H1 (cell line): ENCODE measurements around the gene TEN1. TPM values are rescaled to one million over a fixed set of nuclear protein-coding genes. Genes with fewer than 3 reads are reported as not detected.
"Not testable (repeated sequence)": the region's sequence is repeated elsewhere in the genome, so short reads cannot be mapped to it uniquely, and the experiment has no call there.

ENCODE experiments used
- CTCF ChIA-PET: fragments of 300-600 bp; sonication (Branson Sonifier 250); formaldehyde crosslinking; loops from one replicate; lab custom pipeline; 2021; ENCODE audit not compliant: partially characterized antibody; lab: Charles Lee
- POLR2A ChIA-PET: fragments of 300-600 bp; sonication (Branson Sonifier 250); formaldehyde crosslinking; loops from one replicate; lab custom pipeline; 2021; ENCODE audit warnings: inconsistent platforms; ENCODE audit not compliant: partially characterized antibody; lab: Charles Lee
- DNase-seq, 2 experiments: peaks; one replicate each; pipeline versions ENCODE4 v3.0.0 to v3.0.0-alpha.2; 2010 to 2022; ENCODE audit warnings: low spot score in 2 of 2, low read depth in 1 of 2, mixed read lengths in 1 of 2
- FAIRE-seq: peaks from 2 replicates; lab custom pipeline; 2011; peaks lifted over from hg19 to GRCh38; lab: Jason Lieb, UNC
- H2AFZ ChIP-seq: 2 replicates; pipeline ENCODE4 v1.8.1; 2012; ENCODE audit warnings: low read length, inconsistent platforms
- H2AK5ac ChIP-seq: 2 replicates; pipeline ENCODE4 v1.6.1; 2013; ENCODE audit warnings: low read depth, low read length
- H2BK120ac ChIP-seq: replicated peaks from 2 replicates; pipeline ENCODE3; 2013; ENCODE audit warnings: low read depth, low read length, inconsistent platforms
- H2BK12ac ChIP-seq: 2 replicates; pipeline ENCODE4 v1.6.1; 2013; ENCODE audit warnings: low read depth, low read length
- H2BK15ac ChIP-seq: 2 replicates; pipeline ENCODE4 v1.6.1; 2013; ENCODE audit warnings: low read length
- H2BK20ac ChIP-seq: 2 replicates; pipeline ENCODE4 v1.6.1; 2013; ENCODE audit warnings: low read length
- H2BK5ac ChIP-seq: 2 replicates; pipeline ENCODE4 v1.6.1; 2013; ENCODE audit warnings: low read depth, low read length
- H3K14ac ChIP-seq: 2 replicates; pipeline ENCODE4 v1.6.1; 2013; ENCODE audit warnings: inconsistent platforms; ENCODE audit not compliant: insufficient read length
- H3K18ac ChIP-seq: 2 replicates; pipeline ENCODE4 v1.6.1; 2013; ENCODE audit warnings: low read length; ENCODE audit errors: extremely low read depth
- H3K23ac ChIP-seq: 2 replicates; pipeline ENCODE4 v1.6.1; 2013; ENCODE audit warnings: inconsistent platforms; ENCODE audit not compliant: insufficient read length
- H3K23me2 ChIP-seq: 2 replicates; pipeline ENCODE4 v1.6.1; 2013; ENCODE audit warnings: low read depth, low read length
- H3K27ac ChIP-seq: 2 replicates; pipeline ENCODE4 v1.6.1; 2011; ENCODE audit warnings: low read depth, low read length, inconsistent platforms
- H3K27me3 ChIP-seq, 4 experiments: replicated peaks in 1 of 4; 1 replicate in 1 of 4; 2 replicates in 3 of 4; pipeline versions ENCODE4 v1.6.1 to v1.8.1; 2011 to 2013; ENCODE audit warnings: low read length in 3 of 4, mild to moderate bottlenecking in 3 of 4, inconsistent platforms in 2 of 4, mixed read lengths in 2 of 4, moderate library complexity in 1 of 4; ENCODE audit not compliant: control insufficient read depth in 3 of 4, insufficient read depth in 3 of 4; ENCODE audit errors: extremely low read depth in 1 of 4
- H3K36me3 ChIP-seq, 4 experiments: 2 replicates each; pipeline versions ENCODE4 v1.6.1 to v1.8.1; 2011 to 2013; ENCODE audit warnings: mild to moderate bottlenecking in 4 of 4, low read length in 3 of 4, moderate library complexity in 2 of 4, control low read depth in 1 of 4, inconsistent platforms in 1 of 4; ENCODE audit not compliant: insufficient read depth in 4 of 4, control insufficient read depth in 2 of 4
- H3K4ac ChIP-seq: replicated peaks from 2 replicates; pipeline ENCODE3; 2013; ENCODE audit warnings: low read length, low read depth, mixed read lengths, inconsistent platforms; ENCODE audit not compliant: insufficient read length
- H3K4me1 ChIP-seq, 4 experiments: replicated peaks in 1 of 4; 1 replicate in 1 of 4; 2 replicates in 3 of 4; pipeline versions ENCODE4 v1.6.1 to v1.8.1; 2011 to 2013; ENCODE audit warnings: low read length in 3 of 4, inconsistent platforms in 2 of 4, mixed read lengths in 1 of 4; ENCODE audit not compliant: insufficient read depth in 4 of 4, control insufficient read depth in 3 of 4
- H3K4me2 ChIP-seq, 2 experiments: 2 replicates each; pipeline versions ENCODE4 v1.6.1 to v1.8.1; 2011 to 2013; ENCODE audit warnings: low read depth in 2 of 2, low read length in 2 of 2, control low read depth in 1 of 2, inconsistent platforms in 1 of 2, mild to moderate bottlenecking in 1 of 2; ENCODE audit not compliant: insufficient read depth in 1 of 2
- H3K4me3 ChIP-seq, 4 experiments: fragments of 200-600, 300-600 bp in 1 of 4; sonication (generic), shearing (Covaris generic), sonication (Bioruptor Twin) in 1 of 4; 2 replicates each; pipeline versions ENCODE4 v1.5.1 to v1.8.1; 2011 to 2016; ENCODE audit warnings: low read length in 4 of 4, low read depth in 3 of 4, control low read depth in 2 of 4, inconsistent platforms in 2 of 4, mild to moderate bottlenecking in 2 of 4, mixed read lengths in 1 of 4, moderate library complexity in 1 of 4; ENCODE audit not compliant: insufficient read depth in 2 of 4; ENCODE audit errors: extremely low read depth in 1 of 4
- H3K56ac ChIP-seq: replicated peaks from 2 replicates; pipeline ENCODE3; 2013; ENCODE audit warnings: low read depth, mild to moderate bottlenecking, mixed read lengths, low read length, inconsistent platforms; ENCODE audit not compliant: insufficient read length
- H3K79me1 ChIP-seq: 2 replicates; pipeline ENCODE4 v1.6.1; 2013; ENCODE audit warnings: low read depth, low read length, control low read depth
- H3K79me2 ChIP-seq, 2 experiments: 2 replicates each; pipeline versions ENCODE4 v1.6.1 to v1.8.1; 2012 to 2013; ENCODE audit warnings: low read length in 2 of 2, mild to moderate bottlenecking in 2 of 2, inconsistent platforms in 1 of 2; ENCODE audit not compliant: insufficient read depth in 2 of 2, control insufficient read depth in 1 of 2
- H3K9ac ChIP-seq, 4 experiments: replicated peaks in 1 of 4; 1 replicate in 1 of 4; 2 replicates in 3 of 4; pipeline versions ENCODE4 v1.6.1 to v1.8.1; 2011 to 2013; ENCODE audit warnings: low read depth in 3 of 4, low read length in 3 of 4, control low read depth in 2 of 4, mild to moderate bottlenecking in 2 of 4, moderate library complexity in 2 of 4, inconsistent platforms in 1 of 4; ENCODE audit errors: extremely low read depth in 1 of 4
- H3K9me3 ChIP-seq, 2 experiments: 2 replicates each; pipeline versions ENCODE4 v1.6.1 to v1.8.1; 2012 to 2013; ENCODE audit warnings: mild to moderate bottlenecking in 2 of 2, moderate library complexity in 2 of 2, control low read depth in 1 of 2, inconsistent platforms in 1 of 2, low read depth in 1 of 2, low read length in 1 of 2, mixed read lengths in 1 of 2; ENCODE audit not compliant: insufficient read depth in 2 of 2
- H4K20me1 ChIP-seq, 2 experiments: replicated peaks in 1 of 2; 2 replicates each; pipeline versions ENCODE3 to v1.8.1; 2011 to 2013; ENCODE audit warnings: inconsistent platforms in 2 of 2, low read length in 2 of 2, mild to moderate bottlenecking in 1 of 2; ENCODE audit not compliant: insufficient read depth in 2 of 2, control insufficient read depth in 1 of 2
- H4K5ac ChIP-seq: 2 replicates; pipeline ENCODE4 v1.6.1; 2013; ENCODE audit warnings: low read length, low read depth, mixed read lengths, inconsistent platforms; ENCODE audit not compliant: insufficient read length
- H4K8ac ChIP-seq: 2 replicates; pipeline ENCODE4 v1.8.0; 2013; ENCODE audit warnings: mild to moderate bottlenecking, moderate library complexity, low read length, inconsistent platforms; ENCODE audit not compliant: insufficient read depth; ENCODE audit errors: extremely low read depth
- H4K91ac ChIP-seq: replicated peaks from 2 replicates; pipeline ENCODE3; 2013; ENCODE audit warnings: low read length, mixed read lengths, inconsistent platforms; ENCODE audit not compliant: insufficient read length
- WGBS, 2 experiments: shearing (Covaris generic) in 1 of 2; methylation state at CpG; one replicate each; pipeline versions ENCODE4 v1.1.6 to v1.1.7; 2013 to 2015; ENCODE audit warnings: low lambda C conversion rate in 2 of 2, mixed read lengths in 2 of 2, inconsistent platforms in 1 of 2, low coverage in 1 of 2, missing lambda C conversion rate in 1 of 2; ENCODE audit not compliant: insufficient replicate concordance in 2 of 2, insufficient coverage in 1 of 2, insufficient read length in 1 of 2; ENCODE audit errors: extremely low coverage in 1 of 2, missing lambda C conversion rate in 1 of 2; 5-methylcytosine and 5-hydroxymethylcytosine counted together
- polyA plus RNA-seq, 7 experiments: library from polyadenylated mRNA; depleted of rRNA in 3 of 7; stranded (reverse) in 5 of 7; unstranded in 2 of 7; fragments of >200 nt in 5 of 7; fragments of 200-250 nt in 2 of 7; gene quantifications; 1 replicate in 5 of 7; 2 replicates in 1 of 7; 4 replicates in 1 of 7; pipeline versions ENCODE4 v1.2.1 to v1.2.3, GENCODE V29; 2011 to 2013; ENCODE audit warnings: missing spikeins in 2 of 7, mixed read lengths in 2 of 7
- total RNA-seq: library from RNA; stranded (reverse); fragmentation: NEBNext Ultra II Directional; extraction: Animal tissue kit (Norgen Biotek cat#: 25700); gene quantifications from 2 replicates; pipeline ENCODE4 v1.2.1, GENCODE V29; 2021

TEN1 gene
- total and polyA plus RNA-seq, 2 of the 8 experiments (the other 6 are each of a cell fraction or from before 2014, with no cell fraction given): 15.9 to 18.7 TPM

DNA sequence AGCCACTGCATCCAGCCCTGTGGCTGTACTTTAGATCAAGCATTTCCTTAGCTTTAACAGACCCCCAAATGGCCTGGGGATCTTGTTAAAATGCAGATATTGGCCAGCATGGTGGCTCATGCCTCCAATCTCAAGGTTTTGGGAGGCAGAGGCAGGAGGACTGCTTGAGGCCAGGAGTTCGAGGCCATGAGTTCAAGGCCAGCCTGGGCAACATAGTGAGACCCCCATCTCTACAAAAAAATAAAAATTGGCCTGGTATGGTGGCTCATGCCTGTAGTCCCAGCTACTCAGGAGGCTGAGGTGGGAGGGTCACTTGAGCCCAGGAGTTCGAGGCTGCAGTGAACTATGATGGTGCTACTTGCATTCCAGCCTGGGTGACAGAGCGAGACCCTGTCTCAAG, 63.8 kb downstream of the TEN1 start:
- not testable (repeated sequence) for H3K18ac ChIP-seq, H2BK12ac ChIP-seq, H2AK5ac ChIP-seq, H4K20me1 ChIP-seq, H2AFZ ChIP-seq, DNase-seq, H2BK20ac ChIP-seq, H3K4me2 ChIP-seq, H3K27me3 ChIP-seq, H3K79me1 ChIP-seq, H2BK15ac ChIP-seq, H4K8ac ChIP-seq, H3K27ac ChIP-seq, H3K9me3 ChIP-seq, H4K5ac ChIP-seq, H3K56ac ChIP-seq, H3K23me2 ChIP-seq, H3K14ac ChIP-seq, H3K23ac ChIP-seq, H2BK5ac ChIP-seq, H4K91ac ChIP-seq, H3K4ac ChIP-seq, FAIRE-seq, H3K9ac ChIP-seq, H3K4me3 ChIP-seq, H2BK120ac ChIP-seq, H3K79me2 ChIP-seq
- 91% methylated on average over 3 of the region's 3 CpGs; no CpG with 5 or more reads in 1 of the 2 experiments for WGBS, 2 experiments
- CTCF ChIA-PET: interaction anchor here (0.6 to 2.3 kb wide), 4 partner anchors 10 to 42 kb away, joined by 3 to 11 read pairs (median 4); no protein-coding TSS in a partner anchor
- H3K4me1 ChIP-seq: peaks cover 0 to 12% (median 2%) of the 10 kb centered on the region in 4 experiments; a peak in 3 of 7 replicates
- H3K36me3 ChIP-seq: peaks cover 40 to 87% (median 68%) of the 10 kb centered on the region in 4 experiments
- POLR2A ChIA-PET: interaction anchor here (0.6 to 1.0 kb wide), 2 partner anchors 30 to 64 kb away, joined by 3 read pairs; partner anchors contain the start of genes ACOX1 and TEN1

DNA sequence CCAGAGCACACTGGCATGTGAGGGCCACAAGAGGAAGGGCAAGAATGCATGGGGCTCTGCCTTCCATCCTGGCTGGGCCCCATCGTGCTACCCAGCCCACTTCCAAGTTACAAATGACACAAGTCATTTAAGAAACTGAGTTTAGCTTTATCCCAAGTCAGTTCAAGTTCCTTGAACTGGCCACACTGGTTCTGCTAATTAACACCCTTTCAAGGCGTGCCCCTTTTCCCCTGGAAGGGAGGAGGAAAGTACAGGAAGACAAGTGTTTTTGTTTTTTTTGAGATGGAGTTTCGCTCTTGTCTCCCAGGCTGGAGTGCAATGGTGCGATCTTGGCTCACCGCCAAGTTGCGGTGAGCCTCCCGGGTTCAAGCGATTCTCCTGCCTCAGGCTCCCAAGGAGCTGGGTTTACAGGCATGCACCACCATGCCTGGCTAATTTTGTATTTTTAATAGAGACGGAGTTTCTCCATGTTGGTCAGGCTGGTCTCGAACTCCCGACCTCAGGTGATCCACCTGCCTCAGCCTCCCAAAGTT, 65.5 kb downstream of the TEN1 start:
- H3K27ac ChIP-seq, CTCF ChIA-PET, H3K4me3 ChIP-seq, H3K4ac ChIP-seq, H3K79me2 ChIP-seq, H3K4me2 ChIP-seq, H3K79me1 ChIP-seq, H3K9ac ChIP-seq, DNase-seq, H3K14ac ChIP-seq, H3K9me3 ChIP-seq, H4K20me1 ChIP-seq, H2BK12ac ChIP-seq, H3K23ac ChIP-seq, H2AFZ ChIP-seq, H2BK15ac ChIP-seq, FAIRE-seq, H4K8ac ChIP-seq, H3K23me2 ChIP-seq, H2BK120ac ChIP-seq, H4K5ac ChIP-seq, H2AK5ac ChIP-seq, H3K56ac ChIP-seq, POLR2A ChIA-PET, H2BK5ac ChIP-seq, H2BK20ac ChIP-seq, H4K91ac ChIP-seq, H3K18ac ChIP-seq, H3K27me3 ChIP-seq: not testable (repeated sequence)
- Histone ChIP-seq H3K4me1 (peaks cover 0 to 12% (median 3%) of the 10 kb centered on the region in 4 experiments; a peak in 4 of 7 replicates), H3K36me3 (peaks cover 39 to 92% (median 75%) of the 10 kb centered on the region in 4 experiments)
- 97% methylated on average over 11 of the region's 11 CpGs; no CpG with 5 or more reads in 1 of the 2 experiments for WGBS, 2 experiments
